ENCODE results near the gene SPTBN4. TPM values are rescaled to one million over a fixed set of nuclear protein-coding genes. Genes with fewer than 3 reads are reported as not detected.
A peak's percentile ranks its signal among the peaks of the same experiment; 100 is the strongest.
"Not testable (repeated sequence)": the region's sequence is repeated elsewhere in the genome, so short reads cannot be mapped to it uniquely, and the experiment has no call there.

The SPTBN4 gene
- polyA plus RNA-seq, 4 donors = 0.92 to 2.2 (median 1.6) TPM

DNA sequence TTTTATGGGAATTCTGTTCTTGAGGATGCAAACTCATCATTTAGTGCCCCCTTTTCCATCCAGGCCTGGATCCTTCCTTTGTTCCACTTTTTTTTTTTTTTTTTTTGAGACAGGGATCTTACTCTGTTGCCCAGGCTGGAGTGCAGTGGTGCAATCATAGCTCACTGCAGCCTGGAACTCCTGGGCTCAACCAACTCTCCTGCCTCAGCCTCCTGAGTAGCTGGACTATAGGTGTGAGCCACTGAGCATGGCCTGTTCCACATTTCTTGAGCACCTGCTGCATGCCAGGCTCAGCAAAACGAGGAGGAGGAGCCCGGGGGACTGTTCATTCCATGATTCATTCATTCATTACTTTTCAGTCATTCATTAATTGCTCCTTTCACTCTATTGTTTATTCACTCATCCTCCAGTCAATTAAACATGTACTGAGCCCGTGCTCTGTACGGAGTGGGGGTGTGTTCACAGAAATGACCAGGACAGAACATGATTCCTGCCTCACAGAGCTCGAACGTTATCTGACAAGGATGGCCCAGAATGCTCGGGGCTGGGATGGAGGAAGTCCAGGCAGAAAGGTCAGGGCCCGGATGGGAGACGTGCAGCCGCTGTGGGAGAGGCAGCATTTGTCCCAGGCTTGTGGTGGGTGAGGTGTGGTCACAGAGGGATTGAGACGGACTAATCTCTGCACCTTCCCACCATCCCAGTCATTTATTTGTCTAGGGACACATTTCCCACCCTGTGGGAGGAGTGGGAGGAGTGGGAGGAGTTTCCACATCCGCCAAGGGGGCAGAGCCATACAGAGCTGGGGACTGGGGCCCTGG is 58.6 kb downstream of the SPTBN4 start:
- no peak for DNase-seq (ENCODE audit: low read depth in 4 of 4, low spot score in 2 of 4)

DNA sequence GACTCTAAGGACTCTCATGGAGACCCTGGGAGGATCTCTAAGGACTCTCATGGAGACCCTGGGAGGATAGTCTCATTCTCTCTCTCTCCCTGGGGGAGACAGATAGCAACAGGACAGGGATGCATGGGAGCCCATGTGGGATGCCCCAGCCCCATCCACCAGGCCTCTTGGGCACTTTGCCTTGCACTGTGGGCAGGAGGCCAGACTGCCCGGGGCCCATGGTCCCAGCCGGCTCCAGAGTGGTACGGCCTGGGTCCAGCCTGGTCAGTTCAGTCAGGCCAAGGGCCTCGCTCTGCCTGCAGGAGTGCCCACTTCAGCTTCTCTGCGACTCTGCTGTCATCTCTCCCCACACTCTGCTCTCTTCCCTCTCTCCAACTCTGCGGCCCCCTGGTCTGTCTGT is 61.3 kb downstream of the SPTBN4 start:
- DNase-seq (ENCODE audit: low read depth in 4 of 4, low spot score in 2 of 4) = no peak

GRCh38 chr19:40528533-40529092 is 61.8 kb downstream of the SPTBN4 start:
- no peak for DNase-seq (ENCODE audit: low read depth in 4 of 4, low spot score in 2 of 4)

GRCh38 chr19:40529093-40529954 is 62.5 kb downstream of the SPTBN4 start:
- DNase-seq (ENCODE audit: low read depth in 4 of 4, low spot score in 2 of 4) = peak in 3 of 4 donors; percentile 62 to 73 (median 67)

DNA sequence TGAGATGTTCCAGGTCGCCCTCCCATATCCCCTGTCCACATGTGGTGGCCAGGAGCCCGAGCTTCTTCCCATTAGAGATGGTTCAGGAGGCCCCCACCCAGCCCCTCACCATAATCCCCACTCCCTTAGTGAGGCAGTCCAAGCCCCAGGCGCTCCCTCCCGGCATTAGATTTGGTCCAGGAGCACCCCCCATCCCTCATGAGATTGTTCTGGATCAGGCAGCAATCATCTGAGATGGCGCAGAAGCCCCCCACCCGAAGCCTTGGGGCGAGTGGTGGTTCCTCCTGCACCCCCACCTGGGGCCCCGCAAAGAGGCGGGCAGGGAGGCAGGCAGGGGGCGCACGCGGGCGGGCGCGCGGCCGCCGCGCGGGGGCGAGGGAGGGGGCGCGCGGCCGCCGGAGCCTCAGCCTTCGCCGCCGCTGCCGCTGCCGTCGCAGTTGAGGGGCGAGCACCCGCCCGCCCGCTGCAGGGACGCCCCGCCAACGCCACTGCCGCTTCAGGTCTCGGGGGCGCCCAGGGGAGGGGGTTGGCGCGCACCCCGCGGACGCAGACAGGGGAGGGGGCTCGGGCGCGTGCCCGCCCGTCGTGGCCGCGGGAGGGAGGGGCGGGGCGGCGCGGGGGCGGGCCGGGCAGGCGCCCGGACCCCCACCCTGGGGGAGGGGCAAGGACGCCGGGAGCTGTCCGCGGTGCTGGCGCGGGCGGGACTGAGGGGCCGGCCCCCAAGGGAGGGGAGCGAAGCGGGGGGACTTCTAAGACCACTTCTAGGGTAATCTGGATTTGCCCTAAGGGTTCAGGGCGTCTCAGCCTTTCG is 63.5 kb downstream of the SPTBN4 start:
- DNase-seq (ENCODE audit: low read depth in 4 of 4, low spot score in 2 of 4) = no peak

- DNase-seq (ENCODE audit: low read depth in 4 of 4, low spot score in 2 of 4) = no peak
Measured at GRCh38 chr19:40533508-40533907, 66.7 kb downstream of the SPTBN4 start.

- DNase-seq (ENCODE audit: low read depth in 4 of 4, low spot score in 2 of 4) = no peak
Measured at GRCh38 chr19:40534148-40534547, 67.3 kb downstream of the SPTBN4 start.

DNA sequence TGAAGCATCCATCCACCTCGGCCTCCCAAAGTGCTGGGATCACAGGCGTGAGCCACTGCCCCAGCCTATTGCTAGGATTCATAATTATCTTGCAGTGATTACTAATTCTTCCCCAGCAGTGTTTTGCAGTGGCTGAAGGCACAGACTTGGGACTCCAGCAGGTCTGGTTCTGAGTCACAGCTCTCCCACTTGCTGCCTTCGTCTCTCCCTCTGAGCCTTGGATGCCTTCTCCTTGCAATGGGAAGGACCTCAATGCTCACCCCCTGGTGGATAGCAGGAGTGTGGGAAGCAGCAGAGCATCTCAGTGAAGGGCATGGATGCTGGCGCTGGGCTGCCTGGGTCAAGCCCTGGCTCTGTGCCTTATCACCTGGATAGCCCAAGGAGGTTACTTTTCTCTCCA is 72.3 kb downstream of the SPTBN4 start:
- no peak for DNase-seq (ENCODE audit: low read depth in 4 of 4, low spot score in 2 of 4)

GRCh38 chr19:40542202-40542859 is 75.5 kb downstream of the SPTBN4 start:
- peak in 1 of 4 donors; percentile 56 for DNase-seq (ENCODE audit: low read depth in 4 of 4, low spot score in 2 of 4)

GRCh38 chr19:40543029-40543597 is 76.3 kb downstream of the SPTBN4 start:
- no peak for DNase-seq (ENCODE audit: low read depth in 4 of 4, low spot score in 2 of 4)

GRCh38 chr19:40546153-40546841 is 79.5 kb downstream of the SPTBN4 start:
- DNase-seq (ENCODE audit: low read depth in 4 of 4, low spot score in 2 of 4) = not testable (repeated sequence)

DNA sequence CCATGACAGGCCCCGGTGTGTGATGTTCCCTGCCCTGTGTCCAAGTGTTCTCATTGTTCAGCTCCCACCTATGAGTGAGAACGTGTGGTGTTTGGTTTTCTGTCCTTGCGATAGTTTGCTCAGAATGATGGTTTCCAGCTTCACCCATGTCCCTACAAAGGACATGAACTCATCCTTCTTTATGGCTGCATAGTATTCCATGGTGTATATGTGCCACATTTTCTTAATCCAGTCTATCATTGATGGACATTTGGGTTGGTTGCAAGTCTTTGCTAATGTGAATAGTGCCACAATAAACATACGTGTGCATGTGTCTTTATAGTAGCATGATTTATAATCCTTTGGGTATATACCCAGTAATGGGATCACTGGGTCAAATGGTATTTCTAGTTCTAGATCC is 80.4 kb downstream of the SPTBN4 start:
- not testable (repeated sequence) for DNase-seq (ENCODE audit: low read depth in 4 of 4, low spot score in 2 of 4)

DNA sequence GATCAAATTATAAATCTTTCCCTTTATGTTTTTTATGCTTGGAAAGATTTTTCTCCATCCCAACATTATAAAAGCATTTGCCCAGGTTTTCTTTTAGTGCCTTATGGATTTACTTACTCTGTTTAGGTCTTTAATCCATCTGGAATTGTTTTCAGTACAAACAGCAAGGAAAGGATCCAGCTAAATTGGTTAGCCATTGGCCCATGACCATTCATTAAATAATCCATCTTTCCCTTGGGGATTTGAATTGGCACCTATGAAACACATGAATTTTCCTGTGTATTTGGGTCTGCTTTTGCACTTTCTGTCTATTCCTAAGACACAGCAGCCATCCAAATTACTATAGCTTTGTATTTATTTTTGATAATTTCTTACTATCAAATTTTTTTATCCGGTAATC is 81.0 kb downstream of the SPTBN4 start:
- DNase-seq (ENCODE audit: low read depth in 4 of 4, low spot score in 2 of 4) = no peak

GRCh38 chr19:40549007-40549708 is 82.4 kb downstream of the SPTBN4 start:
- DNase-seq (ENCODE audit: low read depth in 4 of 4, low spot score in 2 of 4) = no peak

- DNase-seq (ENCODE audit: low read depth in 4 of 4, low spot score in 2 of 4) = no peak
Measured at GRCh38 chr19:40550951-40551350, 84.2 kb downstream of the SPTBN4 start.

DNA sequence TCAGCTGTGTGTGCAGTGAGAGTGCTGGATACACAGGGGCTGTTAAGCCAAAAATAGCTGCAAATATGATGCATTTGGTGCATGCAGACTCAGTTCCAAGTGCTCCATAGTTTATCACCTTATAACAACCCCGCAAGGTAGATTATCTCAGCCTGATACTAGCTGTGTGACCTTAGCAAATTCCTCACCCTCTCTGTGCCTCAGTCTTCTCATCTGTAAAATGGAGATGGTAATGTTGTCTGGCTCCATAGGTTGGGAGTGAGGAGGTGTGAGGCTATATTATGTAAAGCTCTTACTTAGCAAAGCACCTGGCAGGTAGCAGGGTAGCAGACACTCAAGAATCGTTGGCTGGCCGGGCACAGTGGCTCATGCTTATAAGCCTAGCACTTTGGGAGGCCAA is 86.0 kb downstream of the SPTBN4 start:
- DNase-seq (ENCODE audit: low read depth in 4 of 4, low spot score in 2 of 4) = no peak

- no peak for DNase-seq (ENCODE audit: low read depth in 4 of 4, low spot score in 2 of 4)
Measured at GRCh38 chr19:40553885-40554857, 87.4 kb downstream of the SPTBN4 start.
